A549 (cell line): Measurements from ENCODE around the gene RCSD1. TPM values are rescaled to one million over a fixed set of nuclear protein-coding genes. Genes with fewer than 3 reads are reported as not detected.
"Not testable (repeated sequence)": the region's sequence is repeated elsewhere in the genome, so short reads cannot be mapped to it uniquely, and the experiment has no call there.

Experiments
- ATAC-seq, 2 experiments: fragments of 200-7000 bp in 1 of 2; fragments of >200 bp in 1 of 2; cut with Nextera tagmentation in 1 of 2; cut with Tn5 transposase in 1 of 2; 3 replicates each; pipeline versions ENCODE4 v1.8.0 to v1.9.1; 2018 to 2020; ENCODE audit warnings: mild to moderate bottlenecking in 1 of 2, moderate library complexity in 1 of 2
- CTCF ChIA-PET: fragments of 300-600 bp; sonication (Branson Sonifier 250); formaldehyde crosslinking; extraction: SDS; loops from one replicate; lab custom pipeline; 2021; ENCODE audit warnings: antibody characterized with exemption, inconsistent platforms; lab: Yijun Ruan, JAX
- POLR2A ChIA-PET: fragments of 350-600 bp; formaldehyde crosslinking; extraction: SDS; loops from one replicate; lab custom pipeline; 2021; ENCODE audit warnings: antibody characterized with exemption, inconsistent platforms; lab: Yijun Ruan, JAX
- DNase-seq, 2 experiments: peaks; one replicate each; pipeline versions ENCODE4 v3.0.0 to v3.0.0-alpha.2; 2011 to 2016; ENCODE audit warnings: low read depth in 1 of 2, low spot score in 1 of 2
- FAIRE-seq: peaks from 2 replicates; lab custom pipeline; 2011; peaks lifted over from hg19 to GRCh38; lab: Jason Lieb, UNC
- H3K27ac ChIP-seq, 2 experiments: fragments of >200 bp; sonication (Bioruptor Twin); formaldehyde crosslinking; 3 replicates each; pipeline ENCODE4 v1.5.1; 2016 to 2017
- H3K4me1 ChIP-seq: fragments of >200 bp; sonication (Bioruptor Twin); formaldehyde crosslinking; 3 replicates; pipeline ENCODE4 v1.6.1; 2016
- H3K4me2 ChIP-seq: fragments of >200 bp; sonication (Bioruptor Twin); formaldehyde crosslinking; 3 replicates; pipeline ENCODE4 v1.6.1; 2016
- H3K4me3 ChIP-seq: fragments of >200 bp; sonication (Bioruptor Twin); formaldehyde crosslinking; 3 replicates; pipeline ENCODE4 v1.5.1; 2016
- H3K9me3 ChIP-seq: fragments of >200 bp; sonication (Bioruptor Twin); formaldehyde crosslinking; 3 replicates; pipeline ENCODE4 v1.6.1; 2016
- CBX2 ChIP-seq: fragments of 200-600 bp; sonication (generic); IDR thresholded peaks from 2 replicates; pipeline ENCODE4 v1.6.1; 2016; ENCODE audit warnings: low read depth, mild to moderate bottlenecking, borderline replicate concordance
- CBX8 ChIP-seq: fragments of 200-600 bp; sonication (generic); IDR thresholded peaks from 2 replicates; pipeline ENCODE4 v1.6.1; 2016
- CEBPB ChIP-seq, 2 experiments: fragments of >200 bp in 1 of 2; sonication (Bioruptor Twin) in 1 of 2; formaldehyde crosslinking in 1 of 2; IDR thresholded peaks; 2 replicates each; pipeline ENCODE4 v1.6.1; 2012 to 2016
- CHD2 ChIP-seq: fragments of 150-350 bp; IDR thresholded peaks from 2 replicates; pipeline ENCODE4 v1.6.1; 2014; ENCODE audit warnings: low read length; ENCODE audit not compliant: partially characterized antibody
- CHD4 ChIP-seq: fragments of 200-600 bp; sonication (generic); IDR thresholded peaks from 2 replicates; pipeline ENCODE4 v1.6.1; 2016; ENCODE audit warnings: antibody characterized with exemption, mild to moderate bottlenecking, borderline replicate concordance
- EHF ChIP-seq: fragments of 250-450 bp; sonication (Bioruptor Pico); IDR thresholded peaks from 2 replicates; pipeline ENCODE4 v1.5.0; 2020; ENCODE audit warnings: mild to moderate bottlenecking
- EHMT2 ChIP-seq: fragments of 200-600 bp; sonication (generic); IDR thresholded peaks from 2 replicates; pipeline ENCODE4 v1.6.1; 2016; ENCODE audit warnings: antibody characterized with exemption, low read depth, mild to moderate bottlenecking, moderate library complexity
- ESRRA ChIP-seq: fragments of 150-350 bp; IDR thresholded peaks from 2 replicates; pipeline ENCODE4 v1.6.1; 2014; ENCODE audit warnings: mild to moderate bottlenecking, low read length, borderline replicate concordance
- HDAC2 ChIP-seq: fragments of 200-600 bp; sonication (generic); IDR thresholded peaks from 2 replicates; pipeline ENCODE4 v1.6.1; 2016
- JUN ChIP-seq, 2 experiments: fragments of >200 bp; sonication (Bioruptor Twin); formaldehyde crosslinking; IDR thresholded peaks; 2 replicates in 1 of 2; 3 replicates in 1 of 2; pipeline ENCODE4 v1.6.1; 2016 to 2017
- KDM5A ChIP-seq: fragments of 200-600 bp; sonication (generic); IDR thresholded peaks from 2 replicates; pipeline ENCODE4 v1.6.1; 2016; ENCODE audit warnings: antibody characterized with exemption, mild to moderate bottlenecking
- PHF8 ChIP-seq: fragments of 200-600 bp; sonication (generic); IDR thresholded peaks from 2 replicates; pipeline ENCODE4 v1.6.1; 2016; ENCODE audit warnings: low read depth, mild to moderate bottlenecking, antibody characterized with exemption, moderate library complexity, borderline replicate concordance
- POLR2A ChIP-seq: IDR thresholded peaks from 2 replicates; pipeline ENCODE4 v1.6.1; 2012; ENCODE audit warnings: mild to moderate bottlenecking, low read length
- RAD21 ChIP-seq, 2 experiments: fragments of >200 bp in 1 of 2; sonication (Bioruptor Twin) in 1 of 2; formaldehyde crosslinking in 1 of 2; IDR thresholded peaks in 1 of 2; conservative IDR thresholded peaks in 1 of 2; 2 replicates in 1 of 2; 3 replicates in 1 of 2; pipeline ENCODE4 v1.6.1; 2012 to 2018; ENCODE audit warnings: inconsistent platforms in 1 of 2
- RARB ChIP-seq: fragments of 250-450 bp; sonication (Bioruptor Pico); IDR thresholded peaks from 2 replicates; pipeline ENCODE4 v1.8.0; 2021; ENCODE audit warnings: mild to moderate bottlenecking, moderate library complexity
- RCOR1 ChIP-seq: fragments of 150-350 bp; IDR thresholded peaks from 2 replicates; pipeline ENCODE4 v1.6.1; 2014; ENCODE audit warnings: antibody characterized with exemption, low read length, low read depth
- TP53 ChIP-seq: fragments of 250-450 bp; sonication (Bioruptor Pico); IDR thresholded peaks from 2 replicates; pipeline ENCODE4 v1.5.0; 2021; ENCODE audit warnings: mild to moderate bottlenecking, moderate library complexity
- ZNF302 ChIP-seq: fragments of 250-450 bp; sonication (Bioruptor Pico); IDR thresholded peaks from 2 replicates; pipeline ENCODE4 v1.9.0; 2021; ENCODE audit warnings: inconsistent platforms, mild to moderate bottlenecking, moderate library complexity
- WGBS: methylation state at CpG from one replicate; pipeline ENCODE4 v1.1.6; 2017; ENCODE audit errors: missing lambda C conversion rate; 5-methylcytosine and 5-hydroxymethylcytosine counted together
- polyA plus RNA-seq, 4 experiments: library from polyadenylated mRNA; depleted of rRNA in 3 of 4; stranded (reverse); fragments of >200 nt; fragmentation: RNase III in 1 of 4; extraction: RNeasy Plus Mini Kit Qiagen cat#74134 plus additional on column Dnase treatment in 1 of 4; gene quantifications; 2 replicates in 3 of 4; 3 replicates in 1 of 4; pipeline ENCODE4 v1.2.3, GENCODE V29; 2011 to 2017
- TF ChIP-seq, protein P1 (sequence below): fragments of >200 bp; sonication (Bioruptor Twin); formaldehyde crosslinking; IDR thresholded peaks from 3 replicates; pipeline ENCODE4 v1.5.1; 2016
- TF ChIP-seq, protein P2 (sequence below): fragments of 250-450 bp; sonication (Bioruptor Pico); IDR thresholded peaks from 2 replicates; pipeline ENCODE4 v1.5.0; 2020; ENCODE audit warnings: low read depth, mild to moderate bottlenecking, moderate library complexity
- TF ChIP-seq, protein P3 (sequence below): fragments of >200 bp; sonication (Bioruptor Twin); formaldehyde crosslinking; IDR thresholded peaks from 2 replicates; pipeline ENCODE4 v1.6.1; 2016
- TF ChIP-seq, protein P4 (sequence below): IDR thresholded peaks from 2 replicates; pipeline ENCODE4 v1.6.1; 2012; ENCODE audit warnings: low read depth, borderline replicate concordance

RCSD1 gene
- polyA plus RNA-seq, 2 of the 4 experiments (the other 2 are of a cell fraction) = not detected

DNA sequence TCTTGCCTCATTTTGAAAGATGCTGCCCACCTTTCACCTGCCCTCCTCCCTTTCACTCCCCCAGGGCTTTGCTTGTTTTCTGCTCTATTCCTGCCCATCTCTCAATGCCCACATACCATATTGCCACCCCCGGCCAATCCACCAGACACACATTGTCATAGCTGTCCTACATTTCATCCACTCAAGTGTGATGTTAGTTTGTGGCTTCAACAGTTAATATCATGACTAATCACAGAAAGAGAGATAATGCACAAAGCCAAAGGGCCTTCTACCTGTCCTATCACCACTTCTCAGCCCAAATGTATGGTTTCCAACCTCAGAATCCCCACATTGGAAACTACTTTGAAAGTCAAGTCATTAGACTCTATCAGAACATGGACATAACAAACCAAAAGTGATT, 18.0 kb upstream of the RCSD1 start:
- ChIA-PET CTCF (interaction anchor here (1.1 kb wide), 1 partner anchor 76 kb away, joined by 4 read pairs; no protein-coding TSS in a partner anchor), POLR2A (no interaction called here)
- H3K9me3 ChIP-seq = peaks cover 9% of the 10 kb centered on the region
- no peak overlapping the region for H3K27ac ChIP-seq
- TF ChIP-seq HDAC2 (no peak), EHMT2 (no peak), RCOR1 (no peak), ZNF302 (CRISPR knock-in tag) (no peak), ESRRA (no peak), TP53 (CRISPR knock-in tag) (no peak), CHD2 (no peak), CBX8 (no peak), POLR2A (no peak), RARB (CRISPR knock-in tag) (no peak), PHF8 (no peak), CHD4 (no peak), RAD21 (conservative IDR thresholded peaks at IDR 0.05 in 1 of 2, IDR thresholded peaks at IDR 0.05 in 1 of 2) (no peak)
- TF ChIP-seq, protein P1, sequence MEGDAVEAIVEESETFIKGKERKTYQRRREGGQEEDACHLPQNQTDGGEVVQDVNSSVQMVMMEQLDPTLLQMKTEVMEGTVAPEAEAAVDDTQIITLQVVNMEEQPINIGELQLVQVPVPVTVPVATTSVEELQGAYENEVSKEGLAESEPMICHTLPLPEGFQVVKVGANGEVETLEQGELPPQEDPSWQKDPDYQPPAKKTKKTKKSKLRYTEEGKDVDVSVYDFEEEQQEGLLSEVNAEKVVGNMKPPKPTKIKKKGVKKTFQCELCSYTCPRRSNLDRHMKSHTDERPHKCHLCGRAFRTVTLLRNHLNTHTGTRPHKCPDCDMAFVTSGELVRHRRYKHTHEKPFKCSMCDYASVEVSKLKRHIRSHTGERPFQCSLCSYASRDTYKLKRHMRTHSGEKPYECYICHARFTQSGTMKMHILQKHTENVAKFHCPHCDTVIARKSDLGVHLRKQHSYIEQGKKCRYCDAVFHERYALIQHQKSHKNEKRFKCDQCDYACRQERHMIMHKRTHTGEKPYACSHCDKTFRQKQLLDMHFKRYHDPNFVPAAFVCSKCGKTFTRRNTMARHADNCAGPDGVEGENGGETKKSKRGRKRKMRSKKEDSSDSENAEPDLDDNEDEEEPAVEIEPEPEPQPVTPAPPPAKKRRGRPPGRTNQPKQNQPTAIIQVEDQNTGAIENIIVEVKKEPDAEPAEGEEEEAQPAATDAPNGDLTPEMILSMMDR = no peak
- TF ChIP-seq, protein P2, sequence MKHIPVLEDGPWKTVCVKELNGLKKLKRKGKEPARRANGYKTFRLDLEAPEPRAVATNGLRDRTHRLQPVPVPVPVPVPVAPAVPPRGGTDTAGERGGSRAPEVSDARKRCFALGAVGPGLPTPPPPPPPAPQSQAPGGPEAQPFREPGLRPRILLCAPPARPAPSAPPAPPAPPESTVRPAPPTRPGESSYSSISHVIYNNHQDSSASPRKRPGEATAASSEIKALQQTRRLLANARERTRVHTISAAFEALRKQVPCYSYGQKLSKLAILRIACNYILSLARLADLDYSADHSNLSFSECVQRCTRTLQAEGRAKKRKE (CRISPR knock-in tag) = no peak
- FAIRE-seq (no peak), DNase-seq (no peak), ATAC-seq (no peak)
- no peak overlapping the region for H3K4me3 ChIP-seq
- 44% methylated on average over 1 of the region's 1 CpG for WGBS
- H3K4me2 ChIP-seq = no peak overlapping the region
- H3K4me1 ChIP-seq = no peaks in the 10 kb centered on the region

DNA sequence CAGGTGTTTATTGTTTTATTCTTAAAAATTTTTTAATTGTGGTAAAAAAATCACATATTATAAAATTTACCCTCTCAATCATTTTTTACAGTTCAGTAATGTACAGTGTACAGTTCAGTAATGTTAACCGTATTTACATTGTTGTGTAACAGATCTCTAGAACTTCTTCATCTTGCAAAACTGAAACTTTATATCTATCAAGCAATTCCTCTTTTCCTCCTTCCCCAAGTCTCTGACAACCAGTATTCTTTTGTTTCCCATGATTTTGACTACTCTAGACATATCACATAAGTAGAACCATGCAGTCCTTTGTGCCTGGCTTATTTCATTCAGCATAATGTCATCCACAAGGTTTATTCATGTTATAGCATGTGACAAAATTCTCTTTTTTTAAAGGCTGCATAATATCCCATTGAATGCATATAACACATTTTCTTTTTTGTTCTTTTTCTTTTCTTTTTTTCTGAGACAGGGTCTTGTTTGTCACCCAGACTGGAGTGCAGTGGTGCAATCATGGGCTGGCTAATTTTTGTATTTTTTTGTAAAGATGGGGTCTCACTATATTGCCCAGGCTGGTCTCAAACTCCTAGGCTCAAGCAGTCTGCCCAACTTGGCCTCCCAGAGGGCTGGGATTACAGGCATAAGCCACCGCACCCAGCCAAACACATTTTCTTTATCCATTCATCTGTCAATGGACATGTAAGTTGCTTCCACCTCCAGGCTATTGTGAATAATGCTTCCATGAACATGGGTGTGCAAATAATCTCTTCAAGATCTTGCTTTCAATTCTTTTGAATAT, 17.2 kb upstream of the RCSD1 start:
- no peak for DNase-seq
- H3K9me3 ChIP-seq = peaks cover 9% of the 10 kb centered on the region
- ATAC-seq = no peak
- H3K4me2 ChIP-seq = no peak overlapping the region
- no peak for FAIRE-seq
- no peak for TF ChIP-seq EHF (CRISPR knock-in tag)
- TF ChIP-seq KDM5A = no peak
- no peak for TF ChIP-seq CEBPB (IDR thresholded peaks at IDR 0.05)
- no peak for TF ChIP-seq HDAC2
- no peak for TF ChIP-seq ESRRA
- TF ChIP-seq, protein P3, sequence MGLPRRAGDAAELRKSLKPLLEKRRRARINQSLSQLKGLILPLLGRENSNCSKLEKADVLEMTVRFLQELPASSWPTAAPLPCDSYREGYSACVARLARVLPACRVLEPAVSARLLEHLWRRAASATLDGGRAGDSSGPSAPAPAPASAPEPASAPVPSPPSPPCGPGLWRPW = no peak
- TF ChIP-seq JUN (IDR thresholded peaks at IDR 0.05) = no peak
- TF ChIP-seq PHF8 = no peak
- TF ChIP-seq CBX2 = no peak
- TF ChIP-seq, protein P4, sequence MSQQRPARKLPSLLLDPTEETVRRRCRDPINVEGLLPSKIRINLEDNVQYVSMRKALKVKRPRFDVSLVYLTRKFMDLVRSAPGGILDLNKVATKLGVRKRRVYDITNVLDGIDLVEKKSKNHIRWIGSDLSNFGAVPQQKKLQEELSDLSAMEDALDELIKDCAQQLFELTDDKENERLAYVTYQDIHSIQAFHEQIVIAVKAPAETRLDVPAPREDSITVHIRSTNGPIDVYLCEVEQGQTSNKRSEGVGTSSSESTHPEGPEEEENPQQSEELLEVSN = no peak
- TF ChIP-seq TP53 (CRISPR knock-in tag) = no peak
- POLR2A ChIA-PET = no interaction called here
- peaks cover 5% of the 10 kb centered on the region; the same call in 1 of the 3 replicates for H3K4me1 ChIP-seq
- 63% methylated on average over 2 of the region's 2 CpGs for WGBS
- CTCF ChIA-PET = interaction anchor here (1.1 kb wide), 1 partner anchor 75 kb away, joined by 4 read pairs; no protein-coding TSS in a partner anchor
- no peak overlapping the region for H3K27ac ChIP-seq
- no peak overlapping the region for H3K4me3 ChIP-seq

DNA sequence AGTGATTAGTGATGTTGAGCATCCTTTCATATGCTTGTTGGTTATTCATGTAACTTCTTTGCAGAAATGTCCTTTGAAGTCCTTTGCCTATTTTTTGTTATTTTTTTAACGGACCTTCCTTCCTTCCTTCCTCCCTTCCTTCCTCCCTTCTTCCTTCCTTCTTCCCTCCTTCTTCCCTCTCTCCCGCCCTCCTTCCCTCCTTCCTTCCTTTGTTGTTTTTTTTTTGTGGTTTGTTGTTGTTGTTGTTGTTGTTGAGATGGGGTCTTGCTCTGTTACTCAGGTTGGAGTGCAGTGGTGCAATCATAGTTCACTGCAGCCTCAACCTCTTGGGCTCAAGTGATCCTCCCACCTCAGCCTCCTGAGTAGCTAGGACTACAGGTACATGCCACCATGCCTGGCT, 16.0 kb upstream of the RCSD1 start:
- POLR2A ChIA-PET, H3K9me3 ChIP-seq, DNase-seq, H3K4me1 ChIP-seq, FAIRE-seq, H3K4me2 ChIP-seq, ATAC-seq, H3K27ac ChIP-seq, H3K4me3 ChIP-seq: not testable (repeated sequence)
- 25% methylated on average over 2 of the region's 2 CpGs for WGBS
- CTCF ChIA-PET = interaction anchor here (1.6 kb wide), 1 partner anchor 13 kb away, joined by 6 read pairs; no protein-coding TSS in a partner anchor
